ENCODE results near the gene PCGF3. TPM values are rescaled to one million over a fixed set of nuclear protein-coding genes. Genes with fewer than 3 reads are reported as not detected.

The PCGF3 gene
- total and polyA plus RNA-seq, 9 of the 15 experiments (the other 6 are each of a cell fraction or from before 2014, with no cell fraction given) = 2.6 to 46.1 (median 20.3) TPM

DNA sequence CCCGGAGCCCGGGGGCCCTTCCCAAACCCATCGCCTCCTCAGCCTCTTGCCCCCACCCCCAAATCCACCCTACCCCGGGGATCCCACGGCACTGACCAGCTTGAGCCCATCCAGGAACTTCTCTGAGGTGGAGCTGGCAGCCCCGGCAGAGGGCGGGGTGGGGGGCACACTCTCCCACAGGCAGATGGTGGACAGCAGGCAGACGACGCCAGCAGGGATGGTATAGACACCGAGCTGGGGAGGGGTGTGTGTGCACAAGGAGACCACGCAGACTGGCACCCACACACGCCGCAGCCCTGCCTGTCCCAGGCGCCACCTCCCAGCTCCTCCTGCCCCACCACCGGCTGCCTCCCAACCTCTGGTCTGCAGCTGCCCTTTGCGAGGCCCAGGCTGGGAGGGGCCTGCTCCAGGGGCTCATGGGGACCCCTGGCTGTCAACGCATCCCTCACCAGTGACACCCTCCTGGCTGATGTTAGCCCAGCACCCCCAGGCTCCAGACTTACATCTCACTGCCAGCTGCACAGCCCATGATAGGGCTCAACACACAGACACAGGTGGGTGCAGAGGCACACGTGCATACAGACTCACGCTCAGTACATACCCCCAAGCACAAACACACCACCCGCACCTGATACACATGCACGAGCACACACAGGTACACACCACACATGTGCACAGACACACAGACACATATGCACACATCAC, 20.9 kb upstream of the PCGF3 start:
- H3K36me3 ChIP-seq (ENCODE audit: control insufficient read depth, insufficient read depth, low read length) = no peaks in the 10 kb centered on the region
- in situ Hi-C loops (cut with MboI) = no loop called here
- H3K27me3 ChIP-seq (ENCODE audit: control insufficient read depth in 2 of 2, insufficient read depth in 2 of 2, low read length in 2 of 2) = no peaks in the 10 kb centered on the region
- H3K9ac ChIP-seq (ENCODE audit: insufficient read depth in 1 of 2, low read depth in 2 of 2, low read length in 2 of 2) = peak overlapping the region in 1 of 2 experiments; percentile 68; a peak in 2 of 4 replicates
- WGBS (ENCODE audit: insufficient coverage, low coverage, missing lambda C conversion rate) = 73% methylated on average over 17 of the region's 21 CpGs
- H3K9me3 ChIP-seq (replicated peaks; ENCODE audit: control insufficient read depth, insufficient read depth, low read depth, low read length) = no peaks in the 10 kb centered on the region
- TF ChIP-seq ZNF23 (CRISPR knock-in tag; IDR thresholded peaks at IDR 0.05) = no peak
- TF ChIP-seq, protein P1, sequence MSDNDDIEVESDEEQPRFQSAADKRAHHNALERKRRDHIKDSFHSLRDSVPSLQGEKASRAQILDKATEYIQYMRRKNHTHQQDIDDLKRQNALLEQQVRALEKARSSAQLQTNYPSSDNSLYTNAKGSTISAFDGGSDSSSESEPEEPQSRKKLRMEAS (CRISPR knock-in tag; IDR thresholded peaks at IDR 0.05) = peak; percentile 33; the same call in 1 of the 2 replicates
- peak in 1 of 2 experiments; percentile 21; a peak in 1 of 4 replicates for TF ChIP-seq KDM1A (IDR thresholded peaks at IDR 0.05)
- FAIRE-seq (peak; percentile 69), ATAC-seq (no peak), DNase-seq (ENCODE audit: extremely low read depth in 1 of 4, low spot score in 3 of 4) (no peak)
- no peaks in the 10 kb centered on the region for H3K9me1 ChIP-seq (ENCODE audit: control insufficient read depth, insufficient read depth, low read length)
- no peak overlapping the region for H3K4me3 ChIP-seq
- H3K4me1 ChIP-seq (replicated peaks in 1 of 2; ENCODE audit: control insufficient read depth in 2 of 2, insufficient read depth in 2 of 2, low read length in 2 of 2) = peaks cover 25 to 93% of the 10 kb centered on the region in 2 experiments
- 0 out of 2 replicates have a peak, but pooled peaks cover 4% of the 10 kb centered on the region for H4K20me1 ChIP-seq (replicated peaks; ENCODE audit: control insufficient read depth, insufficient read depth, low read length)
- BruUV-seq (replicated peaks) = no TSS peak
- H3K4me2 ChIP-seq (ENCODE audit: insufficient read depth, low read length) = no peak overlapping the region
- H3K27ac ChIP-seq (ENCODE audit: extremely low read depth, low read depth, low read length) = no peak overlapping the region
- no peak overlapping the region for H2AFZ ChIP-seq (ENCODE audit: low read depth, low read length)
- peaks cover 7% of the 10 kb centered on the region; the same call in 2 of the 3 replicates for H3K79me2 ChIP-seq (ENCODE audit: control insufficient read depth, insufficient read depth, low read length)
- ChIA-PET POLR2A (interaction anchor here (0.5 kb wide), 1 partner anchor 1985 kb away, joined by 3 read pairs; no protein-coding TSS in a partner anchor), CTCF (ENCODE audit: low intra/inter-chr PET ratio) (interaction anchor here (0.6 kb wide), 1 partner anchor 10 kb away, joined by 5 read pairs; the partner anchor contains the start of genes ATP5ME and MYL5)
- intact Hi-C loops (cut with micrococcal nuclease) = loop anchor here (5.0 to 10.0 kb wide), 3 partner anchors 50 to 300 kb away; partner anchors contain the start of gene IDUA

All from K562 (cell line).